Uterus (tissue), 2 donors: ENCODE measurements around the gene PFKM.

Experiments
- POLR2A ChIP-seq, 2 donors: fragments of 450-650 bp; IDR thresholded peaks; one replicate each; pipeline ENCODE4 v1.6.1; 2016; ENCODE audit warnings: antibody characterized with exemption in 2 of 2, mild to moderate bottlenecking in 1 of 2, moderate library complexity in 1 of 2
- TF ChIP-seq, protein P1 (sequence below), 4 experiments: fragments of 200-600 bp in 2 of 4; fragments of 450-650 bp in 2 of 4; sonication (generic) in 2 of 4; IDR thresholded peaks; one replicate each; pipeline ENCODE4 v1.5.1; 2016 to 2019; ENCODE audit warnings: antibody characterized with exemption in 4 of 4, mild to moderate bottlenecking in 2 of 4, moderate library complexity in 1 of 4

DNA sequence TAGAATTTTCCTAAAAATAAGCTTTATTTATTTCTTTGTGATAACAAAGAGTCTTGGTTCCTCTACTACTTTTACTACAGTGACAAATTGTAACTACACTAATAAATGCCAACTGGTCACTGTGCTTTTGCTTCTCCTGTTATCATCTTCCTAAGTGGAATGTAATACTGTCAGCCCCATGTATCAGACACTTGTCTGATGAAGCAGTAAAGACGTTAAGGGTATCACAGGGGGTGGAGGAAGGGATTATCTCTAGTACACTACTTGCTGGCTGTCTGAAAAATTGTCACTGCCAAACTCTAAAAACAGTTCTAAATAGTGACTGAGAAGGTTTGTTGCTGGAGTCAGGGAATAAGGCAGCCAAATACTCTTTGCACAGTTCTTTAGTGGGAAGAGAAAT lies 26.8 kb downstream of the PFKM start:
- TF ChIP-seq, protein P1, sequence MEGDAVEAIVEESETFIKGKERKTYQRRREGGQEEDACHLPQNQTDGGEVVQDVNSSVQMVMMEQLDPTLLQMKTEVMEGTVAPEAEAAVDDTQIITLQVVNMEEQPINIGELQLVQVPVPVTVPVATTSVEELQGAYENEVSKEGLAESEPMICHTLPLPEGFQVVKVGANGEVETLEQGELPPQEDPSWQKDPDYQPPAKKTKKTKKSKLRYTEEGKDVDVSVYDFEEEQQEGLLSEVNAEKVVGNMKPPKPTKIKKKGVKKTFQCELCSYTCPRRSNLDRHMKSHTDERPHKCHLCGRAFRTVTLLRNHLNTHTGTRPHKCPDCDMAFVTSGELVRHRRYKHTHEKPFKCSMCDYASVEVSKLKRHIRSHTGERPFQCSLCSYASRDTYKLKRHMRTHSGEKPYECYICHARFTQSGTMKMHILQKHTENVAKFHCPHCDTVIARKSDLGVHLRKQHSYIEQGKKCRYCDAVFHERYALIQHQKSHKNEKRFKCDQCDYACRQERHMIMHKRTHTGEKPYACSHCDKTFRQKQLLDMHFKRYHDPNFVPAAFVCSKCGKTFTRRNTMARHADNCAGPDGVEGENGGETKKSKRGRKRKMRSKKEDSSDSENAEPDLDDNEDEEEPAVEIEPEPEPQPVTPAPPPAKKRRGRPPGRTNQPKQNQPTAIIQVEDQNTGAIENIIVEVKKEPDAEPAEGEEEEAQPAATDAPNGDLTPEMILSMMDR (IDR thresholded peaks at IDR 0.05), result no peak
- TF ChIP-seq POLR2A (IDR thresholded peaks at IDR 0.05), result no peak
